HepG2 (cell line): ENCODE results near the gene NVL. TPM values are rescaled to one million over a fixed set of nuclear protein-coding genes. Genes with fewer than 3 reads are reported as not detected.
A peak's percentile ranks its signal among the peaks of the same experiment; 100 is the strongest.

ENCODE experiments used
- BRCA1 ChIP-seq: sonication (generic); formaldehyde crosslinking; IDR thresholded peaks from 2 replicates; pipeline ENCODE4 v1.4.0; 2020; ENCODE audit warnings: missing genetic modification reagents
- ESRRA ChIP-seq: sonication (generic); formaldehyde crosslinking; IDR thresholded peaks from 2 replicates; pipeline ENCODE4 v1.5.1; 2020; ENCODE audit warnings: mild to moderate bottlenecking, low read depth, missing genetic modification reagents
- GABPB1 ChIP-seq: IDR thresholded peaks from 2 replicates; pipeline ENCODE4 v1.6.1; 2016; ENCODE audit warnings: mild to moderate bottlenecking, missing genetic modification reagents, moderate library complexity, missing compliant biosample characterization
- HNRNPK ChIP-seq: fragments of 200-400 bp; formaldehyde crosslinking; IDR thresholded peaks from 2 replicates; pipeline ENCODE4 v1.6.1; 2018; ENCODE audit warnings: low read length, low read depth, moderate library complexity, mild to moderate bottlenecking; ENCODE audit not compliant: poor library complexity, severe bottlenecking
- MIER2 ChIP-seq: IDR thresholded peaks from 2 replicates; pipeline ENCODE4 v1.6.1; 2016; ENCODE audit warnings: missing biosample characterization, missing genetic modification reagents
- MYC ChIP-seq: sonication (generic); formaldehyde crosslinking; IDR thresholded peaks from 2 replicates; pipeline ENCODE4 v1.9.0; 2021; ENCODE audit warnings: missing genetic modification reagents, borderline replicate concordance
- NFKB2 ChIP-seq: sonication (generic); formaldehyde crosslinking; IDR thresholded peaks from 2 replicates; pipeline ENCODE4 v1.4.0; 2020; ENCODE audit warnings: missing genetic modification reagents, borderline replicate concordance
- NFYC ChIP-seq: IDR thresholded peaks from 2 replicates; pipeline ENCODE4 v1.6.1; 2016; ENCODE audit warnings: missing genetic modification reagents, missing compliant biosample characterization
- RBFOX2 ChIP-seq: fragments of 200-400 bp; formaldehyde crosslinking; IDR thresholded peaks from 2 replicates; pipeline ENCODE4 v1.6.1; 2017; ENCODE audit warnings: low read depth, mild to moderate bottlenecking, low read length
- REPIN1 ChIP-seq: sonication (generic); formaldehyde crosslinking; IDR thresholded peaks from 2 replicates; pipeline ENCODE4 v1.8.0; 2022; ENCODE audit warnings: missing genetic modification reagents, low read depth, mild to moderate bottlenecking, borderline replicate concordance
- SP140L ChIP-seq: sonication (generic); formaldehyde crosslinking; IDR thresholded peaks from 2 replicates; pipeline ENCODE4 v1.4.0; 2020; ENCODE audit warnings: missing genetic modification reagents, borderline replicate concordance
- SPEN ChIP-seq: sonication (generic); formaldehyde crosslinking; IDR thresholded peaks from 2 replicates; pipeline ENCODE4 v1.5.1; 2020; ENCODE audit warnings: low read depth, mild to moderate bottlenecking, missing genetic modification reagents
- TAF1 ChIP-seq: sonication (generic); formaldehyde crosslinking; IDR thresholded peaks from 2 replicates; pipeline ENCODE4 v1.4.0; 2020; ENCODE audit warnings: missing genetic modification reagents
- YEATS2 ChIP-seq: sonication (generic); formaldehyde crosslinking; IDR thresholded peaks from 2 replicates; pipeline ENCODE4 v1.4.0; 2020; ENCODE audit warnings: missing genetic modification reagents, borderline replicate concordance
- ZNF143 ChIP-seq: sonication (generic); formaldehyde crosslinking; IDR thresholded peaks from 2 replicates; pipeline ENCODE4 v1.4.0; 2020; ENCODE audit warnings: missing genetic modification reagents
- ZNF276 ChIP-seq: sonication (generic); formaldehyde crosslinking; IDR thresholded peaks from 2 replicates; pipeline ENCODE4 v1.4.0; 2020; ENCODE audit warnings: mild to moderate bottlenecking, low read depth, missing genetic modification reagents
- ZNF639 ChIP-seq: conservative IDR thresholded peaks from 2 replicates; pipeline ENCODE4 v1.6.1; 2018; ENCODE audit warnings: missing genetic modification reagents
- ZNF777 ChIP-seq: sonication (generic); formaldehyde crosslinking; IDR thresholded peaks from 2 replicates; pipeline ENCODE4 v1.4.0; 2020; ENCODE audit warnings: missing genetic modification reagents
- polyA plus RNA-seq, 8 experiments: library from polyadenylated mRNA; depleted of rRNA in 3 of 8; stranded (reverse) in 7 of 8; unstranded in 1 of 8; fragments of >200 nt; fragmentation: Illumina TruSeq in 4 of 8; extraction: Trizol in 4 of 8; gene quantifications; 2 replicates each; pipeline versions ENCODE4 v1.2.1 to v1.2.3, GENCODE V29; 2011 to 2016; ENCODE audit warnings: low read depth in 4 of 8, missing spikeins in 1 of 8, mixed read lengths in 1 of 8; ENCODE audit not compliant: insufficient read depth in 1 of 8
- total RNA-seq, 5 experiments: library from RNA; depleted of rRNA; stranded (reverse); fragments of >200 nt; fragmentation: Illumina TruSeq; extraction: Trizol; gene quantifications; 2 replicates each; pipeline ENCODE4 v1.2.3, GENCODE V29; 2016; ENCODE audit warnings: low read depth in 1 of 5
- TF ChIP-seq, protein P1 (sequence below), 2 experiments: sonication (generic) in 1 of 2; formaldehyde crosslinking in 1 of 2; IDR thresholded peaks; 2 replicates each; pipeline versions ENCODE4 v1.4.0 to v1.6.1; 2018 to 2020; ENCODE audit warnings: missing genetic modification reagents in 2 of 2, borderline replicate concordance in 1 of 2, low read depth in 1 of 2, mild to moderate bottlenecking in 1 of 2, missing biosample characterization in 1 of 2
- TF ChIP-seq, protein P2 (sequence below): sonication (generic); formaldehyde crosslinking; IDR thresholded peaks from 2 replicates; pipeline ENCODE4 v1.5.0; 2020; ENCODE audit warnings: missing genetic modification reagents
- TF ChIP-seq, protein P3 (sequence below), 2 experiments: fragments of 450-650 bp in 1 of 2; sonication (generic) in 1 of 2; formaldehyde crosslinking; IDR thresholded peaks; 2 replicates each; pipeline versions ENCODE4 v1.5.0 to v1.8.0; 2020 to 2022; ENCODE audit warnings: mild to moderate bottlenecking in 1 of 2, missing genetic modification reagents in 1 of 2

NVL gene
- total and polyA plus RNA-seq, 2 of the 13 experiments (the other 11 are each of a cell fraction or from before 2014, with no cell fraction given), result 8.3 to 21.0 TPM

DNA sequence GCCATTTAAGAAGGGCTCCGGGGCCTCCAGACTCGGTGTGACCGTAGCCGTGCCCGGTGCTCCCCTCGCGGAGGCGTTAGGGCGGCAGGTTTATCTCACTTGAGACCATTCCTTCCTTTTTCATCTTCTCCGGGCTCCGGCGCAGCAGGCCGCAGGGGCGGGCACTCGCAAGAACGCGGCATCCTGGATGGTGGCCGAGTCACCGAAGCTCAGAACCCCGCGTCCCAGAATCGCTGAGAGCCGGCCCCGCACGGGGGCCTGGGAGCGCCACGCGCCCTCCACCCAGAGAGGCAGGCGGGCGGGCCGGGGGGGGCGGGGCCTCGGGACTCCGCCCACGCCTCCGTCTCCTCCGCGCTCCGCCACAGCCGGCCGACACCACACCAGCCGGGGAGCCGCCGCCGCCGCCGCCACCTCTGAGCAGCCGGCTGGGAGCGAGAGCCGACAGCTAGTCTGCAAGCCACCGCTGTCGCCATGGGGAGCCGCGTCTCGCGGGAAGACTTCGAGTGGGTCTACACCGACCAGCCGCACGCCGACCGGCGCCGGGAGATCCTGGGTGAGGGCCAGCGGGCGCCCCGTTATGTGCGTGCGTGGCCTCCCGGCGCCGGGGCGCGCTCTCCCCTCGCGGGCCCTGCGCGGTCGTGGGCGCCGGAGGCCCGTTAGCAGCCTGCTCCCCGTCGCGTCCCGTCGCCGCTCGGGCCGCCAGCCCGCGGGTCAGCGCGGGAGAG lies 146.9 kb downstream of the NVL start, which contains the start of gene DEGS1 (continued):
- TF ChIP-seq, protein P1, sequence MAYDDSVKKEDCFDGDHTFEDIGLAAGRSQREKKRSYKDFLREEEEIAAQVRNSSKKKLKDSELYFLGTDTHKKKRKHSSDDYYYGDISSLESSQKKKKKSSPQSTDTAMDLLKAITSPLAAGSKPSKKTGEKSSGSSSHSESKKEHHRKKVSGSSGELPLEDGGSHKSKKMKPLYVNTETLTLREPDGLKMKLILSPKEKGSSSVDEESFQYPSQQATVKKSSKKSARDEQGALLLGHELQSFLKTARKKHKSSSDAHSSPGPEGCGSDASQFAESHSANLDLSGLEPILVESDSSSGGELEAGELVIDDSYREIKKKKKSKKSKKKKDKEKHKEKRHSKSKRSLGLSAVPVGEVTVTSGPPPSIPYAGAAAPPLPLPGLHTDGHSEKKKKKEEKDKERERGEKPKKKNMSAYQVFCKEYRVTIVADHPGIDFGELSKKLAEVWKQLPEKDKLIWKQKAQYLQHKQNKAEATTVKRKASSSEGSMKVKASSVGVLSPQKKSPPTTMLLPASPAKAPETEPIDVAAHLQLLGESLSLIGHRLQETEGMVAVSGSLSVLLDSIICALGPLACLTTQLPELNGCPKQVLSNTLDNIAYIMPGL (CRISPR knock-in tag; IDR thresholded peaks at IDR 0.05; ENCODE audit: borderline replicate concordance in 1 of 2, low read depth in 1 of 2), result peak; percentile 10 to 38; a peak in 2 of 4 replicates
- TF ChIP-seq GABPB1 (CRISPR knock-in tag) (0 out of 2 replicates have a peak, but pooled peaks have one; percentile 17), ZNF276 (0 out of 2 replicates have a peak, but pooled peaks have one; percentile 63), TAF1 (peak; percentile 71), RBFOX2 (peak; percentile 85), MYC (CRISPR knock-in tag) (peak; percentile 46), REPIN1 (no peak), BRCA1 (no peak), ZNF777 (CRISPR knock-in tag) (peak; percentile 89), ZNF143 (CRISPR knock-in tag) (0 out of 2 replicates have a peak, but pooled peaks have one; percentile 34), NFYC (CRISPR knock-in tag) (no peak; the same call in 1 of the 2 replicates), MIER2 (CRISPR knock-in tag) (0 out of 2 replicates have a peak, but pooled peaks have one; percentile 31), SP140L (CRISPR knock-in tag) (0 out of 2 replicates have a peak, but pooled peaks have one; percentile 37), ESRRA (CRISPR knock-in tag) (0 out of 2 replicates have a peak, but pooled peaks have one; percentile 18), YEATS2 (peak; percentile 68; the same call in 1 of the 2 replicates), SPEN (CRISPR knock-in tag) (peak; percentile 51; the same call in 1 of the 2 replicates), NFKB2 (CRISPR knock-in tag) (peak; percentile 16; the same call in 1 of the 2 replicates), HNRNPK (no peak), ZNF639 (CRISPR knock-in tag) (0 out of 2 replicates have a peak, but pooled peaks have one; percentile 29)
- TF ChIP-seq, protein P2, sequence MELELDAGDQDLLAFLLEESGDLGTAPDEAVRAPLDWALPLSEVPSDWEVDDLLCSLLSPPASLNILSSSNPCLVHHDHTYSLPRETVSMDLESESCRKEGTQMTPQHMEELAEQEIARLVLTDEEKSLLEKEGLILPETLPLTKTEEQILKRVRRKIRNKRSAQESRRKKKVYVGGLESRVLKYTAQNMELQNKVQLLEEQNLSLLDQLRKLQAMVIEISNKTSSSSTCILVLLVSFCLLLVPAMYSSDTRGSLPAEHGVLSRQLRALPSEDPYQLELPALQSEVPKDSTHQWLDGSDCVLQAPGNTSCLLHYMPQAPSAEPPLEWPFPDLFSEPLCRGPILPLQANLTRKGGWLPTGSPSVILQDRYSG (CRISPR knock-in tag), result peak; percentile 86
- TF ChIP-seq, protein P3, sequence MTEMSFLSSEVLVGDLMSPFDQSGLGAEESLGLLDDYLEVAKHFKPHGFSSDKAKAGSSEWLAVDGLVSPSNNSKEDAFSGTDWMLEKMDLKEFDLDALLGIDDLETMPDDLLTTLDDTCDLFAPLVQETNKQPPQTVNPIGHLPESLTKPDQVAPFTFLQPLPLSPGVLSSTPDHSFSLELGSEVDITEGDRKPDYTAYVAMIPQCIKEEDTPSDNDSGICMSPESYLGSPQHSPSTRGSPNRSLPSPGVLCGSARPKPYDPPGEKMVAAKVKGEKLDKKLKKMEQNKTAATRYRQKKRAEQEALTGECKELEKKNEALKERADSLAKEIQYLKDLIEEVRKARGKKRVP (CRISPR knock-in tag; IDR thresholded peaks at IDR 0.05), result peak in 1 of 2 experiments; percentile 60; a peak in 1 of 4 replicates
